DMS79 (cell line): ENCODE results near the gene RPS27.
A peak's percentile ranks its signal among the peaks of the same experiment; 100 is the strongest.
"Not testable (repeated sequence)": the region's sequence is repeated elsewhere in the genome, so short reads cannot be mapped to it uniquely, and the experiment has no call there.

Experiments
- DNase-seq: peaks from one replicate; lab custom pipeline; 2025; lab: John Stamatoyannopoulos, UW

RPS27 gene

GRCh38 chr1:153961421-153961820, 29.1 kb upstream of the RPS27 start:
- no peak for DNase-seq

GRCh38 chr1:153962088-153963029, 28.2 kb upstream of the RPS27 start:
- DNase-seq, result no peak

- DNase-seq, result peak; percentile 94
Observed at GRCh38 chr1:153963030-153963849, 27.3 kb upstream of the RPS27 start, which contains the start of gene SLC39A1. TSS of gene SLC39A1 (minus strand) at chr1:153963537. CDS start at chr1:153962715, 822 bp downstream.

GRCh38 chr1:153963850-153964331, 26.7 kb upstream of the RPS27 start:
- DNase-seq, result peak; percentile 18

GRCh38 chr1:153967107-153967999, 23.2 kb upstream of the RPS27 start, which contains the start of gene CREB3L4:
TSS of gene CREB3L4 (plus strand) at chr1:153967902. CDS start at chr1:153968526, 624 bp downstream.
- peak; percentile 98 for DNase-seq

GRCh38 chr1:153968000-153968363, 22.6 kb upstream of the RPS27 start:
- DNase-seq, result peak; percentile 81

- DNase-seq, result no peak
Observed at GRCh38 chr1:153968408-153968807, 22.2 kb upstream of the RPS27 start.

GRCh38 chr1:153968972-153969371, 21.6 kb upstream of the RPS27 start:
- no peak for DNase-seq

- DNase-seq, result no peak
Observed at GRCh38 chr1:153970346-153970745, 20.2 kb upstream of the RPS27 start.

- DNase-seq, result no peak
Observed at GRCh38 chr1:153973071-153973470, 17.5 kb upstream of the RPS27 start.

GRCh38 chr1:153973525-153973924, 17.0 kb upstream of the RPS27 start:
- no peak for DNase-seq

GRCh38 chr1:153976819-153977249, 13.7 kb upstream of the RPS27 start:
- DNase-seq, result no peak

- DNase-seq, result peak; percentile 69
Observed at GRCh38 chr1:153977250-153978240, 13.0 kb upstream of the RPS27 start, which contains the start of gene JTB. TSS of gene JTB (minus strand) at chr1:153977674. CDS start at chr1:153977252, 422 bp downstream.

- no peak for DNase-seq
Observed at GRCh38 chr1:153978274-153978909, 12.2 kb upstream of the RPS27 start.

GRCh38 chr1:153979091-153979490, 11.5 kb upstream of the RPS27 start:
- DNase-seq, result not testable (repeated sequence)

- not testable (repeated sequence) for DNase-seq
Observed at GRCh38 chr1:153981735-153982134, 8.8 kb upstream of the RPS27 start.

GRCh38 chr1:153984123-153984894, 6.3 kb upstream of the RPS27 start:
- DNase-seq, result no peak

- DNase-seq, result no peak
Observed at GRCh38 chr1:153985341-153985912, 5.1 kb upstream of the RPS27 start.
